ENCODE measurements around the gene FRK.

The FRK gene

GRCh38 chr6:115902436-115902835, 158.3 kb downstream of the FRK start:
- in situ Hi-C loops (cut with MboI; ENCODE audit: low pct_unique_long_range_greater_than_20kb, low sequenced_read_pairs, unreplicated experiment): loop anchor here (25.0 kb wide), 1 partner anchor 1165 kb away; no protein-coding TSS in a partner anchor
- TF ChIP-seq CTCF (IDR thresholded peaks at IDR 0.05; ENCODE audit: extremely low read depth, insufficient read depth, missing control alignments): no peak
- no peak for DNase-seq (ENCODE audit: low spot score)

GRCh38 chr6:115901896-115902295, 158.8 kb downstream of the FRK start:
- no peak for DNase-seq (ENCODE audit: low spot score)
- TF ChIP-seq CTCF (IDR thresholded peaks at IDR 0.05; ENCODE audit: extremely low read depth, insufficient read depth, missing control alignments): no peak
- in situ Hi-C loops (cut with MboI; ENCODE audit: low pct_unique_long_range_greater_than_20kb, low sequenced_read_pairs, unreplicated experiment): loop anchor here (25.0 kb wide), 1 partner anchor 1165 kb away; no protein-coding TSS in a partner anchor

GRCh38 chr6:115899730-115900282, 160.9 kb downstream of the FRK start:
- no peak for DNase-seq (ENCODE audit: low spot score)
- TF ChIP-seq CTCF (IDR thresholded peaks at IDR 0.05; ENCODE audit: extremely low read depth, insufficient read depth, missing control alignments): no peak
- in situ Hi-C loops (cut with MboI; ENCODE audit: low pct_unique_long_range_greater_than_20kb, low sequenced_read_pairs, unreplicated experiment): loop anchor here (25.0 kb wide), 1 partner anchor 1163 kb away; no protein-coding TSS in a partner anchor

GRCh38 chr6:115898246-115898645, 162.4 kb downstream of the FRK start:
- DNase-seq (ENCODE audit: low spot score): no peak
- in situ Hi-C loops (cut with MboI; ENCODE audit: low pct_unique_long_range_greater_than_20kb, low sequenced_read_pairs, unreplicated experiment): no loop called here
- no peak for TF ChIP-seq CTCF (IDR thresholded peaks at IDR 0.05; ENCODE audit: extremely low read depth, insufficient read depth, missing control alignments)

- peak; percentile 79 for TF ChIP-seq CTCF (IDR thresholded peaks at IDR 0.05; ENCODE audit: extremely low read depth, insufficient read depth, missing control alignments)
- DNase-seq (ENCODE audit: low spot score): peak; percentile 25
- in situ Hi-C loops (cut with MboI; ENCODE audit: low pct_unique_long_range_greater_than_20kb, low sequenced_read_pairs, unreplicated experiment): no loop called here
Observed at GRCh38 chr6:115896538-115897129, 164.1 kb downstream of the FRK start.

GRCh38 chr6:115894426-115894992, 166.2 kb downstream of the FRK start:
- in situ Hi-C loops (cut with MboI; ENCODE audit: low pct_unique_long_range_greater_than_20kb, low sequenced_read_pairs, unreplicated experiment): no loop called here
- DNase-seq (ENCODE audit: low spot score): no peak
- no peak for TF ChIP-seq CTCF (IDR thresholded peaks at IDR 0.05; ENCODE audit: extremely low read depth, insufficient read depth, missing control alignments)

Measured in GM13977 (cell line).